Ascending aorta (tissue), 2 donors: Measurements from ENCODE around the gene RFC3. TPM values are rescaled to one million over a fixed set of nuclear protein-coding genes. Genes with fewer than 3 reads are reported as not detected.

Experiments used
- DNase-seq, 2 donors: peaks; one replicate each; pipeline ENCODE4 v3.0.0-alpha.2; 2019; ENCODE audit warnings: low spot score in 2 of 2
- H3K27ac ChIP-seq, 2 donors: fragments of 200-600 bp; sonication (generic); one replicate each; pipeline ENCODE4 v1.5.1; 2016 to 2017; ENCODE audit warnings: mild to moderate bottlenecking in 1 of 2
- H3K27me3 ChIP-seq: fragments of 200-600 bp; sonication (generic); one replicate; pipeline ENCODE4 v1.5.1; 2017
- H3K36me3 ChIP-seq, 2 donors: fragments of 200-600 bp; sonication (generic); one replicate each; pipeline ENCODE4 v1.5.1; 2016
- H3K4me1 ChIP-seq, 2 donors: fragments of 200-600 bp; sonication (generic); one replicate each; pipeline ENCODE4 v1.5.1; 2016 to 2017; ENCODE audit warnings: mild to moderate bottlenecking in 1 of 2
- H3K4me3 ChIP-seq, 2 donors: fragments of 200-600 bp; sonication (generic); one replicate each; pipeline ENCODE4 v1.5.1; 2016 to 2017; ENCODE audit warnings: mild to moderate bottlenecking in 1 of 2
- H3K9me3 ChIP-seq, 2 donors: fragments of 200-600 bp; sonication (generic); one replicate each; pipeline ENCODE4 v1.5.1; 2016
- intact Hi-C: fragments of 100-400 bp; cut with DNase I; formaldehyde crosslinking; loops from one replicate; pipeline ENCODE4 v1.15.1; 2023
- total RNA-seq: library from RNA; depleted of rRNA; stranded (reverse); fragments of >200 nt; gene quantifications from one replicate; pipeline ENCODE4 v1.1.0, GENCODE V29; 2016
- TF ChIP-seq, protein P1 (sequence below), 3 experiments: fragments of 200-600 bp in 2 of 3; fragments of 450-650 bp in 1 of 3; sonication (generic) in 2 of 3; IDR thresholded peaks; one replicate each; pipeline ENCODE4 v1.5.1; 2016 to 2019; ENCODE audit warnings: antibody characterized with exemption in 3 of 3, mild to moderate bottlenecking in 1 of 3, moderate library complexity in 1 of 3

The RFC3 gene
- total RNA-seq, 1 donor from 2014 or later = 6.2 TPM

DNA sequence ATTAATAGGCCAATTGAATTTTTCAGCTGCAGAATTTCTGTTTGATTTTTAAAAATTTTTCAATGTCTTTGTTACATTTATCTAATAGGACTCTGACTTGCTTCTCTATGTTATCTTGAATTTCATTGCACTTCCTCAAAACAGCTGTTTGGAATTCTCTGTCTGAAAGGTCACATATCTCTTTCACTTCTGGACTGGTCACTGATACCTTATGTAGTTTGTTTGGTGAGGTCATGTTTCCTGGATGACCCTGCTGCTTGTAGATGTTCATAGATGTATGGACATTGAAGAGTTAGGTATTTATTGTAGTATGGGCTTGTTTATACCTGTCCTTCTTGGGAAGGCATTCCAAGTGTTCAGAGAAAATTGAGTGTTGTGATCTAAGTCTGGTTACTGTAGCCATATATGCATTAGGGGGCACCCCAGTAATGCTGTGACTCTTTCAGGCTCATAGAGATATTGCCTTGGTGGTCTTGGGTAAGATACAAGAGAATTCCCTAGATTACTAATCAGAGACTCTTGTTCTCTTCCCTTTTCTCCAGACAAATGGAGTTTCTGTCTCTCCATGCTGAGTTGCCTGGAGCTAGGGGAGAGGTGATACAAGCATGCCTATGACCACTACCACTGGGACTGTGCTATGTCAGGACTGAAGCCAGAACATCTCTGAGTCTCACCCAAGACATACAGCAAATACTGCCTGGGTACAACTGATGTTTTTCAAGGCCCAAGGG lies 27.8 kb downstream of the RFC3 start:
- Histone ChIP-seq H3K4me1 (no peaks in the 10 kb centered on the region), H3K4me3 (no peak overlapping the region), H3K36me3 (peaks cover 0 to 4% of the 10 kb centered on the region in 2 donors), H3K27me3 (no peaks in the 10 kb centered on the region), H3K27ac (no peak overlapping the region), H3K9me3 (no peaks in the 10 kb centered on the region)
- DNase-seq = no peak
- intact Hi-C loops = no loop called here
- TF ChIP-seq, protein P1, sequence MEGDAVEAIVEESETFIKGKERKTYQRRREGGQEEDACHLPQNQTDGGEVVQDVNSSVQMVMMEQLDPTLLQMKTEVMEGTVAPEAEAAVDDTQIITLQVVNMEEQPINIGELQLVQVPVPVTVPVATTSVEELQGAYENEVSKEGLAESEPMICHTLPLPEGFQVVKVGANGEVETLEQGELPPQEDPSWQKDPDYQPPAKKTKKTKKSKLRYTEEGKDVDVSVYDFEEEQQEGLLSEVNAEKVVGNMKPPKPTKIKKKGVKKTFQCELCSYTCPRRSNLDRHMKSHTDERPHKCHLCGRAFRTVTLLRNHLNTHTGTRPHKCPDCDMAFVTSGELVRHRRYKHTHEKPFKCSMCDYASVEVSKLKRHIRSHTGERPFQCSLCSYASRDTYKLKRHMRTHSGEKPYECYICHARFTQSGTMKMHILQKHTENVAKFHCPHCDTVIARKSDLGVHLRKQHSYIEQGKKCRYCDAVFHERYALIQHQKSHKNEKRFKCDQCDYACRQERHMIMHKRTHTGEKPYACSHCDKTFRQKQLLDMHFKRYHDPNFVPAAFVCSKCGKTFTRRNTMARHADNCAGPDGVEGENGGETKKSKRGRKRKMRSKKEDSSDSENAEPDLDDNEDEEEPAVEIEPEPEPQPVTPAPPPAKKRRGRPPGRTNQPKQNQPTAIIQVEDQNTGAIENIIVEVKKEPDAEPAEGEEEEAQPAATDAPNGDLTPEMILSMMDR (IDR thresholded peaks at IDR 0.05) = no peak

DNA sequence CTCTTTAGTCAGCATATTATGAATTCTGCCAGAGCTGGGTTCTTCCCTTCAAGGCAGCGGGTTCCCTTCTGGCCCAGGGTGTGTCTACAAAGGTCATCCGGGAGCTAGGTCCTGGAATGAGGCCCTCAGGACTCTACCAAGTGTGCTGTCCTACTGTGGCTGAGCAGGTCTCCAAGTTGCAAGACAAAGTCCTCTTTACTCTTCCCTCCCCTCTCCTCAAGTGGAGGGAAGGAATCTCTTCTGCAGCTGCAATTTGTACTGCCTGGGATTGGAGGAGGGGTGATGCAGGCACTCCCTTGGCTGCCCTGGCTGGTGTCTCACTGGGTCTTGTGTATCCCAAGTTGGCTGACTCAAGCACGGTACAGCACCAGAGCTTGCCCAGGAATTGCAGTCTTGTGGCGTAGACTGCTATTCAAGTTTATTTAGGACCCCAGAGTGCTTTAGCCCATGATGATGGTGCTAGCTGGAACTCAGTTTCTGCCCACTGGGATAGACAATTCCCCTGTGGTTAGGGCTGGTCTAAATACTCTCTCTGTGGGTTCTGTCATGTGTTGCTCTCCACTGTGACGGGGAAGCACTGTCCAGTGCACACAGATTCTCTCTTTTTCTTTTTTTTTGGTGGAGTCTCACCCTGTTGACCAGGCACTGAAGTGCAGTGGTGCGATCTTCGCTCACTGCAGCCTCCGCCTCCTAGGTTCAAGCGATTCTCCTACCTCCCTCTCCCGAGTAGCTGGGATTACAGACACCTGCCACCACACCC lies 28.5 kb downstream of the RFC3 start:
- no peaks in the 10 kb centered on the region for H3K9me3 ChIP-seq
- intact Hi-C loops = no loop called here
- TF ChIP-seq, protein P1 (IDR thresholded peaks at IDR 0.05) = no peak
- DNase-seq = no peak
- H3K4me1 ChIP-seq = no peaks in the 10 kb centered on the region
- H3K36me3 ChIP-seq = peaks cover 0 to 4% of the 10 kb centered on the region in 2 donors
- no peak overlapping the region for H3K27ac ChIP-seq
- no peak overlapping the region for H3K4me3 ChIP-seq
- H3K27me3 ChIP-seq = no peaks in the 10 kb centered on the region

- H3K27me3 ChIP-seq = no peaks in the 10 kb centered on the region
- TF ChIP-seq, protein P1 (IDR thresholded peaks at IDR 0.05) = no peak
- H3K9me3 ChIP-seq = no peaks in the 10 kb centered on the region
- H3K4me3 ChIP-seq = no peak overlapping the region
- intact Hi-C loops = no loop called here
- H3K27ac ChIP-seq = no peak overlapping the region
- no peaks in the 10 kb centered on the region for H3K4me1 ChIP-seq
- peaks cover 0 to 4% of the 10 kb centered on the region in 2 donors for H3K36me3 ChIP-seq
- DNase-seq = no peak
Observed at GRCh38 chr13:33849211-33849610, 31.3 kb downstream of the RFC3 start.

GRCh38 chr13:33855371-33855895 lies 37.5 kb downstream of the RFC3 start:
- Histone ChIP-seq H3K27me3 (no peaks in the 10 kb centered on the region), H3K4me1 (no peaks in the 10 kb centered on the region), H3K4me3 (no peak overlapping the region), H3K36me3 (no peaks in the 10 kb centered on the region), H3K9me3 (no peaks in the 10 kb centered on the region), H3K27ac (no peak overlapping the region)
- no peak for DNase-seq
- intact Hi-C loops = no loop called here
- TF ChIP-seq, protein P1 (IDR thresholded peaks at IDR 0.05) = no peak

DNA sequence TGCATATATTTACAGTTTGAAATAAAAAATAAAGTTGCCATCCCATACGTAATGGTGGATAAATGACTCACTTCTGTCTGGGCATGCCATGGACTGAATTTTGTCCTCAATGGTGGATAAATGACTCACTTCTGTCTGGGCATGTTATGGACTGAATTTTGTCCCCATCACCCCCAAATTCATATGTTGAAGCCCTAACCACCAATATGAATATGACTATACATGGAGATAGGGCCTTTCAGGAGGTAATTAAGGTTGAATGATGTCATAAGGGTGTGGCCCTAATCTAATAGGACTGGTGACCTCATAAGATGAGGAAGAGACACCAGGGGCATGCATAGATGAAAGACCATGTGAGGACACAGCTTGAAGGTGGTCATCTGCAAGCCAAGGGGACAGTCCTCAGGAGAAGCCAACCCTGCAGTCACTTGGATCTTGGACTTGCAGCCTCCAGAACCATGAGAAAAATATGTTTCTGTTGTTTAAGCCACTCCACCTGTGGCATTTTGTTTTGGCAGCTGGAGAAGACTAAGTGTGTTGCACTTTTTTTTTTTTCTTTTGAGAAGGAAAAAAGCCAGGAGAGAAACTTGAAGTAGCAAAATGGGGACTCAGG lies 41.8 kb downstream of the RFC3 start:
- TF ChIP-seq, protein P1 (IDR thresholded peaks at IDR 0.05) = no peak

More for the DNA sequence above, 41.8 kb downstream of the RFC3 start:
- Histone ChIP-seq H3K27ac (no peak overlapping the region), H3K4me3 (no peak overlapping the region), H3K27me3 (no peaks in the 10 kb centered on the region), H3K9me3 (no peaks in the 10 kb centered on the region), H3K4me1 (no peaks in the 10 kb centered on the region), H3K36me3 (no peaks in the 10 kb centered on the region)
- DNase-seq = no peak
- intact Hi-C loops = no loop called here
